ENCODE results near the gene CREB1. TPM values are rescaled to one million over a fixed set of nuclear protein-coding genes. Genes with fewer than 3 reads are reported as not detected.

Gene CREB1
- total and polyA plus RNA-seq, 9 of the 15 experiments (the other 6 are each of a cell fraction or from before 2014, with no cell fraction given): 8.9 to 51.3 (median 19.5) TPM

GRCh38 chr2:207584952-207585351 is 55.2 kb downstream of the CREB1 start:
- TF ChIP-seq ZKSCAN8 (CRISPR knock-in tag; IDR thresholded peaks at IDR 0.05): no peak
- no peak for TF ChIP-seq ZEB2 (IDR thresholded peaks at IDR 0.05)
- no peak for TF ChIP-seq RBM22 (IDR thresholded peaks at IDR 0.05; ENCODE audit: low read depth, low read length, poor library complexity, severe bottlenecking)
- TF ChIP-seq ZNF695 (CRISPR knock-in tag; IDR thresholded peaks at IDR 0.05): no peak
- no peak for TF ChIP-seq NFIX (CRISPR knock-in tag; IDR thresholded peaks at IDR 0.05; ENCODE audit: low read depth)
- no peak for TF ChIP-seq ZNF780A (CRISPR knock-in tag; IDR thresholded peaks at IDR 0.05)
- no peak for TF ChIP-seq RFX5 (IDR thresholded peaks at IDR 0.05; ENCODE audit: low read depth, low read length)
- TF ChIP-seq NEUROD1 (IDR thresholded peaks at IDR 0.05; ENCODE audit: borderline replicate concordance, low read depth, low read length, partially characterized antibody): no peak
- TF ChIP-seq NFE2 (IDR thresholded peaks at IDR 0.05; ENCODE audit: low read depth): no peak
- TF ChIP-seq ZNF274 (IDR thresholded peaks at IDR 0.05; ENCODE audit: borderline replicate concordance, low read depth, low read length): no peak
- TF ChIP-seq ZNF707 (CRISPR knock-in tag; conservative IDR thresholded peaks at IDR 0.05): no peak
- TF ChIP-seq IRF1 (CRISPR knock-in tag; IDR thresholded peaks at IDR 0.05; ENCODE audit: borderline replicate concordance): no peak
- no peak for TF ChIP-seq CREB5 (CRISPR knock-in tag; IDR thresholded peaks at IDR 0.05)
- TF ChIP-seq E4F1 (CRISPR knock-in tag; IDR thresholded peaks at IDR 0.05; ENCODE audit: borderline replicate concordance): no peak
- no peak for TF ChIP-seq JUN (IDR thresholded peaks at IDR 0.05; ENCODE audit: borderline replicate concordance, low read depth, low read length)
- no peak for TF ChIP-seq JUN (CRISPR knock-in tag; IDR thresholded peaks at IDR 0.05; ENCODE audit: borderline replicate concordance)
- no peak for TF ChIP-seq ZNF408 (CRISPR knock-in tag; IDR thresholded peaks at IDR 0.05; ENCODE audit: low read depth)
- TF ChIP-seq MXI1 (IDR thresholded peaks at IDR 0.05; ENCODE audit: low read depth, low read length): no peak
- no peak for TF ChIP-seq OTX1 (CRISPR knock-in tag; IDR thresholded peaks at IDR 0.05)
- H3K4me3 ChIP-seq: no peak overlapping the region
- DNase-seq (ENCODE audit: extremely low read depth in 1 of 4, low spot score in 3 of 4) (no peak), FAIRE-seq (no peak), ATAC-seq (no peak)
- H3K4me1 ChIP-seq (replicated peaks in 1 of 2; ENCODE audit: control insufficient read depth in 2 of 2, insufficient read depth in 2 of 2, low read length in 2 of 2): no peaks in the 10 kb centered on the region
- H3K27me3 ChIP-seq (ENCODE audit: control insufficient read depth in 2 of 2, insufficient read depth in 2 of 2, low read length in 2 of 2): no peaks in the 10 kb centered on the region
- H3K9me1 ChIP-seq (ENCODE audit: control insufficient read depth, insufficient read depth, low read length): no peaks in the 10 kb centered on the region
- no TSS peak for BruUV-seq (replicated peaks)
- no peaks in the 10 kb centered on the region for H4K20me1 ChIP-seq (replicated peaks; ENCODE audit: control insufficient read depth, insufficient read depth, low read length)
- H3K4me2 ChIP-seq (ENCODE audit: insufficient read depth, low read length): no peak overlapping the region
- ChIA-PET POLR2A (interaction anchor here (1.1 kb wide), 1 partner anchor 36 kb away, joined by 4 read pairs; no protein-coding TSS in a partner anchor), CTCF (ENCODE audit: low intra/inter-chr PET ratio) (no interaction called here)
- intact Hi-C loops (cut with micrococcal nuclease): no loop called here
- no peak overlapping the region for H3K27ac ChIP-seq (ENCODE audit: extremely low read depth, low read depth, low read length)
- WGBS (ENCODE audit: insufficient coverage, low coverage, missing lambda C conversion rate): 94% methylated on average over 4 of the region's 4 CpGs
- H3K79me2 ChIP-seq (ENCODE audit: control insufficient read depth, insufficient read depth, low read length): no peaks in the 10 kb centered on the region; the same call in 2 of the 3 replicates
- H3K9me3 ChIP-seq (replicated peaks; ENCODE audit: control insufficient read depth, insufficient read depth, low read depth, low read length): no peaks in the 10 kb centered on the region
- no peak overlapping the region for H2AFZ ChIP-seq (ENCODE audit: low read depth, low read length)
- H3K9ac ChIP-seq (ENCODE audit: insufficient read depth in 1 of 2, low read depth in 2 of 2, low read length in 2 of 2): no peak overlapping the region
- H3K36me3 ChIP-seq (ENCODE audit: control insufficient read depth, insufficient read depth, low read length): peaks cover 72% of the 10 kb centered on the region
- in situ Hi-C loops (cut with MboI): no loop called here

All from K562 (cell line).